HEK293 (cell line): ENCODE data around the gene NUDT16L1.
"Not testable (repeated sequence)": the region's sequence is repeated elsewhere in the genome, so short reads cannot be mapped to it uniquely, and the experiment has no call there.

Source experiments
- CTCF ChIA-PET: fragments of 350-600 bp; formaldehyde crosslinking; extraction: SDS; loops from one replicate; lab custom pipeline; 2021; ENCODE audit warnings: antibody characterized with exemption; lab: Yijun Ruan, JAX
- POLR2A ChIA-PET: fragments of 300-600 bp; formaldehyde crosslinking; extraction: SDS; loops from one replicate; lab custom pipeline; 2020; ENCODE audit warnings: antibody characterized with exemption, inconsistent platforms; lab: Yijun Ruan, JAX
- H3K27ac ChIP-seq: fragments of 200-500 bp; sonication (Bioruptor generic); 2 replicates; pipeline ENCODE4 v1.5.1; 2014; ENCODE audit warnings: low read depth, low read length, control low read depth, inconsistent platforms; ENCODE audit errors: extremely low read depth
- H3K36me3 ChIP-seq, 2 experiments: fragments of 200-500 bp in 1 of 2; sonication (Bioruptor generic) in 1 of 2; 1 replicate in 1 of 2; 2 replicates in 1 of 2; pipeline ENCODE4 v1.5.1; 2014 to 2017; ENCODE audit warnings: inconsistent platforms in 2 of 2, low read length in 2 of 2; ENCODE audit not compliant: control insufficient read depth in 2 of 2, insufficient read depth in 1 of 2
- H3K4me1 ChIP-seq: fragments of 200-500 bp; sonication (Bioruptor generic); 2 replicates; pipeline ENCODE4 v1.5.1; 2014; ENCODE audit warnings: mild to moderate bottlenecking, low read length, inconsistent platforms; ENCODE audit not compliant: control insufficient read depth, insufficient read depth
- H3K4me3 ChIP-seq: 2 replicates; pipeline ENCODE4 v1.5.1; 2011; ENCODE audit warnings: low read depth, mild to moderate bottlenecking, control low read depth, low read length, moderate library complexity
- H3K9me3 ChIP-seq: fragments of 200-500 bp; sonication (Bioruptor generic); 2 replicates; pipeline ENCODE4 v1.5.1; 2014; ENCODE audit warnings: low read depth, low read length, inconsistent platforms; ENCODE audit not compliant: control insufficient read depth, insufficient read depth
- KLF16 ChIP-seq: fragments of 450-650 bp; formaldehyde crosslinking; IDR thresholded peaks from 2 replicates; pipeline ENCODE4 v1.5.1; 2017; ENCODE audit warnings: missing biosample characterization, missing genetic modification characterization
- SP7 ChIP-seq: fragments of 450-650 bp; formaldehyde crosslinking; IDR thresholded peaks from 2 replicates; pipeline ENCODE4 v1.5.1; 2016; ENCODE audit warnings: missing biosample characterization, missing genetic modification characterization
- ZBTB21 ChIP-seq: fragments of 450-650 bp; formaldehyde crosslinking; IDR thresholded peaks from 2 replicates; pipeline ENCODE4 v1.5.1; 2017; ENCODE audit warnings: missing biosample characterization, missing genetic modification characterization
- ZBTB26 ChIP-seq: fragments of 450-650 bp; formaldehyde crosslinking; optimal IDR thresholded peaks from 2 replicates; pipeline ENCODE3; 2016; ENCODE audit warnings: missing biosample characterization, mild to moderate bottlenecking, missing genetic modification characterization
- ZFHX2 ChIP-seq: fragments of 450-650 bp; formaldehyde crosslinking; conservative IDR thresholded peaks from 2 replicates; pipeline ENCODE4 v1.5.1; 2016; ENCODE audit warnings: missing biosample characterization, missing genetic modification characterization
- ZNF121 ChIP-seq: fragments of 450-650 bp; formaldehyde crosslinking; IDR thresholded peaks from 2 replicates; pipeline ENCODE4 v1.5.1; 2016; ENCODE audit warnings: missing biosample characterization, missing genetic modification characterization
- ZNF292 ChIP-seq: fragments of 450-650 bp; formaldehyde crosslinking; IDR thresholded peaks from 2 replicates; pipeline ENCODE4 v1.5.1; 2016; ENCODE audit warnings: low read depth, missing biosample characterization, missing genetic modification characterization, borderline replicate concordance
- ZNF366 ChIP-seq: fragments of 450-650 bp; formaldehyde crosslinking; conservative IDR thresholded peaks from 2 replicates; pipeline ENCODE4 v1.5.1; 2016; ENCODE audit warnings: missing biosample characterization, missing genetic modification characterization
- ZNF404 ChIP-seq: fragments of 450-650 bp; formaldehyde crosslinking; IDR thresholded peaks from 2 replicates; pipeline ENCODE4 v1.5.1; 2017; ENCODE audit warnings: missing biosample characterization, missing genetic modification characterization
- ZNF416 ChIP-seq: fragments of 450-650 bp; formaldehyde crosslinking; IDR thresholded peaks from 2 replicates; pipeline ENCODE4 v1.5.1; 2016; ENCODE audit warnings: missing biosample characterization, missing genetic modification characterization
- ZNF558 ChIP-seq: fragments of 450-650 bp; formaldehyde crosslinking; IDR thresholded peaks from 2 replicates; pipeline ENCODE4 v1.5.1; 2016; ENCODE audit warnings: missing biosample characterization, missing genetic modification characterization
- ZNF571 ChIP-seq: fragments of 450-650 bp; formaldehyde crosslinking; IDR thresholded peaks from 2 replicates; pipeline ENCODE4 v1.5.0; 2017; ENCODE audit warnings: missing biosample characterization, missing genetic modification characterization
- ZNF585B ChIP-seq: fragments of 450-650 bp; formaldehyde crosslinking; IDR thresholded peaks from 2 replicates; pipeline ENCODE4 v1.5.1; 2016; ENCODE audit warnings: missing biosample characterization, missing genetic modification characterization
- TF ChIP-seq, protein P1 (sequence below): fragments of 450-650 bp; formaldehyde crosslinking; IDR thresholded peaks from 2 replicates; pipeline ENCODE4 v1.5.1; 2016; ENCODE audit warnings: missing biosample characterization, missing genetic modification characterization, low read depth
- TF ChIP-seq, protein P2 (sequence below): fragments of 450-650 bp; formaldehyde crosslinking; IDR thresholded peaks from 2 replicates; pipeline ENCODE4 v1.5.0; 2017; ENCODE audit warnings: missing biosample characterization, missing genetic modification characterization, borderline replicate concordance

The NUDT16L1 gene

GRCh38 chr16:4734730-4735535 is 41.6 kb downstream of the NUDT16L1 start (continued):
- 0 out of 2 replicates have a peak, but pooled peaks have one; percentile 15 for TF ChIP-seq KLF16

GRCh38 chr16:4736546-4736945 is 43.2 kb downstream of the NUDT16L1 start:
- no peaks in the 10 kb centered on the region for H3K9me3 ChIP-seq
- POLR2A ChIA-PET: interaction anchor here (0.7 kb wide), 1 partner anchor 32 kb away, joined by 3 read pairs; no protein-coding TSS in a partner anchor
- no peak overlapping the region for H3K4me3 ChIP-seq
- H3K4me1 ChIP-seq: no peaks in the 10 kb centered on the region
- H3K27ac ChIP-seq: no peak overlapping the region
- TF ChIP-seq, protein P1, sequence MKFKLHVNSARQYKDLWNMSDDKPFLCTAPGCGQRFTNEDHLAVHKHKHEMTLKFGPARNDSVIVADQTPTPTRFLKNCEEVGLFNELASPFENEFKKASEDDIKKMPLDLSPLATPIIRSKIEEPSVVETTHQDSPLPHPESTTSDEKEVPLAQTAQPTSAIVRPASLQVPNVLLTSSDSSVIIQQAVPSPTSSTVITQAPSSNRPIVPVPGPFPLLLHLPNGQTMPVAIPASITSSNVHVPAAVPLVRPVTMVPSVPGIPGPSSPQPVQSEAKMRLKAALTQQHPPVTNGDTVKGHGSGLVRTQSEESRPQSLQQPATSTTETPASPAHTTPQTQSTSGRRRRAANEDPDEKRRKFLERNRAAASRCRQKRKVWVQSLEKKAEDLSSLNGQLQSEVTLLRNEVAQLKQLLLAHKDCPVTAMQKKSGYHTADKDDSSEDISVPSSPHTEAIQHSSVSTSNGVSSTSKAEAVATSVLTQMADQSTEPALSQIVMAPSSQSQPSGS (tag by site-specific recombination): no peak
- TF ChIP-seq ZNF366: no peak
- TF ChIP-seq, all 188 proteins: peak for 0
- H3K36me3 ChIP-seq: peaks cover 0 to 7% of the 10 kb centered on the region in 2 experiments; a peak in 2 of 3 replicates
- CTCF ChIA-PET: no interaction called here

DNA sequence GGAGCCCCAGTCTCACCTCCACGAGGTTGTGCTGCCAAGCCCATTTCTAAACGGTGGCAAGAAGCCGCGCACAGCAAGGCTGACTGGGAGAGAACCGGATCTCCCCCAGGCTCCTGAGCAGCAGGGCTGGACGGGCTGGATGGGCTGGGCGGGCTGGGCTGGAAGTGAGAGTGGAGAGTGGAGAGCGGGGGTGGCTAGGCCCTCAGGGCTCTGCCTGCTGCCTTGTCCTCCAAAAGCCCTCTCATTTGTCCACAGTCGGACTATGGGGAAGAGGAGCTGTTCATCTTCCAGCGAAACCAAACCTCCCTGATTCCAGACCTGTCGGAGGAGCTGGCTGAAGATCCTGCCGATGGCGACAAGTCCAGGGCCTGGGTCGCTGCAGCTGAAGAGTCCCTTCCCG is 44.2 kb downstream of the NUDT16L1 start:
- ChIA-PET POLR2A (no interaction called here), CTCF (interaction anchor here (0.7 kb wide), 1 partner anchor 82 kb away, joined by 4 read pairs; no protein-coding TSS in a partner anchor)
- TF ChIP-seq ZBTB26 (tag by site-specific recombination) (no peak), ZNF571 (no peak), ZNF558 (tag by site-specific recombination) (no peak), ZNF404 (tag by site-specific recombination) (no peak), SP7 (no peak), ZNF416 (tag by site-specific recombination) (no peak), ZBTB21 (tag by site-specific recombination) (no peak), ZNF292 (tag by site-specific recombination) (no peak), ZNF585B (tag by site-specific recombination) (no peak)
- TF ChIP-seq, protein P2, sequence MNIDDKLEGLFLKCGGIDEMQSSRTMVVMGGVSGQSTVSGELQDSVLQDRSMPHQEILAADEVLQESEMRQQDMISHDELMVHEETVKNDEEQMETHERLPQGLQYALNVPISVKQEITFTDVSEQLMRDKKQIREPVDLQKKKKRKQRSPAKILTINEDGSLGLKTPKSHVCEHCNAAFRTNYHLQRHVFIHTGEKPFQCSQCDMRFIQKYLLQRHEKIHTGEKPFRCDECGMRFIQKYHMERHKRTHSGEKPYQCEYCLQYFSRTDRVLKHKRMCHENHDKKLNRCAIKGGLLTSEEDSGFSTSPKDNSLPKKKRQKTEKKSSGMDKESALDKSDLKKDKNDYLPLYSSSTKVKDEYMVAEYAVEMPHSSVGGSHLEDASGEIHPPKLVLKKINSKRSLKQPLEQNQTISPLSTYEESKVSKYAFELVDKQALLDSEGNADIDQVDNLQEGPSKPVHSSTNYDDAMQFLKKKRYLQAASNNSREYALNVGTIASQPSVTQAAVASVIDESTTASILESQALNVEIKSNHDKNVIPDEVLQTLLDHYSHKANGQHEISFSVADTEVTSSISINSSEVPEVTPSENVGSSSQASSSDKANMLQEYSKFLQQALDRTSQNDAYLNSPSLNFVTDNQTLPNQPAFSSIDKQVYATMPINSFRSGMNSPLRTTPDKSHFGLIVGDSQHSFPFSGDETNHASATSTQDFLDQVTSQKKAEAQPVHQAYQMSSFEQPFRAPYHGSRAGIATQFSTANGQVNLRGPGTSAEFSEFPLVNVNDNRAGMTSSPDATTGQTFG: no peak
- Histone ChIP-seq H3K4me3 (no peak overlapping the region), H3K27ac (no peak overlapping the region), H3K36me3 (no peaks in the 10 kb centered on the region), H3K4me1 (no peaks in the 10 kb centered on the region), H3K9me3 (no peaks in the 10 kb centered on the region)

- ChIA-PET CTCF (interaction anchor here (0.7 kb wide), 1 partner anchor 81 kb away, joined by 4 read pairs; no protein-coding TSS in a partner anchor), POLR2A (interaction anchor here (0.7 kb wide), 3 partner anchors 37 to 123 kb away, joined by 3 to 7 read pairs (median 4); no protein-coding TSS in a partner anchor)
- H3K36me3 ChIP-seq, H3K4me3 ChIP-seq, H3K4me1 ChIP-seq, H3K27ac ChIP-seq, H3K9me3 ChIP-seq: not testable (repeated sequence)
- TF ChIP-seq ZNF121 (tag by site-specific recombination) (peak; percentile 88), ZFHX2 (tag by site-specific recombination) (0 out of 2 replicates have a peak, but pooled peaks have one; percentile 15)
These were observed 45.0 kb downstream of the NUDT16L1 start for GRCh38 chr16:4738370-4738769.
